Neural progenitor cell (in vitro differentiated cells): ENCODE data around the gene STRN4. TPM values are rescaled to one million over a fixed set of nuclear protein-coding genes. Genes with fewer than 3 reads are reported as not detected.
A peak's percentile ranks its signal among the peaks of the same experiment; 100 is the strongest.

Source experiments
- DNase-seq: peaks from one replicate; pipeline ENCODE4 v3.0.0-alpha.2; 2016; ENCODE audit warnings: low spot score
- H2AFZ ChIP-seq: fragments of 200-600 bp; sonication (generic); replicated peaks from 2 replicates; pipeline ENCODE4 v1.6.1; 2016; ENCODE audit warnings: antibody characterized with exemption
- H3F3A ChIP-seq: fragments of 200-600 bp; sonication (generic); 2 replicates; pipeline ENCODE4 v1.6.1; 2016; ENCODE audit warnings: antibody characterized with exemption, low read depth
- H3K27ac ChIP-seq: fragments of 200-600 bp; sonication (generic); 2 replicates; pipeline ENCODE4 v1.5.1; 2016; ENCODE audit warnings: mild to moderate bottlenecking
- H3K27me3 ChIP-seq: fragments of 200-600 bp; sonication (generic); 2 replicates; pipeline ENCODE4 v1.6.1; 2016; ENCODE audit warnings: mild to moderate bottlenecking, moderate library complexity
- H3K36me3 ChIP-seq: fragments of 200-600 bp; sonication (generic); 2 replicates; pipeline ENCODE4 v1.5.1; 2016
- H3K4me1 ChIP-seq: fragments of 200-600 bp; sonication (generic); 2 replicates; pipeline ENCODE4 v1.6.1; 2016; ENCODE audit warnings: mixed run types
- H3K4me2 ChIP-seq: fragments of 200-600 bp; sonication (generic); 2 replicates; pipeline ENCODE4 v1.6.1; 2016
- H3K4me3 ChIP-seq: fragments of 200-600 bp; sonication (generic); 2 replicates; pipeline ENCODE4 v1.5.1; 2016
- H3K79me2 ChIP-seq: fragments of 200-600 bp; sonication (generic); 2 replicates; pipeline ENCODE4 v1.6.1; 2016; ENCODE audit warnings: low read depth
- H3K9ac ChIP-seq: fragments of 200-600 bp; sonication (generic); 2 replicates; pipeline ENCODE4 v1.6.1; 2016
- H3K9me3 ChIP-seq: fragments of 200-600 bp; sonication (generic); 2 replicates; pipeline ENCODE4 v1.5.1; 2016; ENCODE audit warnings: low read depth
- H4K20me1 ChIP-seq: fragments of 200-600 bp; sonication (generic); 2 replicates; pipeline ENCODE4 v1.6.1; 2016; ENCODE audit warnings: low read depth
- H3K27ac Mint-ChIP-seq: 3 replicates; pipeline ENCODE4 v1.8.0; 2021; ENCODE audit warnings: mixed read lengths
- H3K27me3 Mint-ChIP-seq: 2 replicates; pipeline ENCODE4 v1.8.0; 2022; ENCODE audit warnings: low read depth, mild to moderate bottlenecking, inconsistent platforms, moderate library complexity, mixed read lengths; ENCODE audit not compliant: insufficient read depth
- H3K36me3 Mint-ChIP-seq: 3 replicates; pipeline ENCODE4 v1.8.0; 2021; ENCODE audit warnings: mixed read lengths
- H3K4me1 Mint-ChIP-seq: 3 replicates; pipeline ENCODE4 v1.8.0; 2021; ENCODE audit warnings: mixed read lengths
- H3K4me3 Mint-ChIP-seq: 3 replicates; pipeline ENCODE4 v1.8.0; 2021; ENCODE audit warnings: mild to moderate bottlenecking, moderate library complexity, mixed read lengths
- H3K9me3 Mint-ChIP-seq: 3 replicates; pipeline ENCODE4 v1.8.0; 2020; ENCODE audit warnings: mixed read lengths
- CTCF ChIP-seq: fragments of 200-600 bp; sonication (generic); IDR thresholded peaks from 2 replicates; pipeline ENCODE4 v1.5.1; 2017; ENCODE audit warnings: antibody characterized with exemption, mild to moderate bottlenecking
- EZH2 ChIP-seq: fragments of 200-600 bp; sonication (generic); IDR thresholded peaks from 2 replicates; pipeline ENCODE4 v1.6.1; 2017; ENCODE audit warnings: antibody characterized with exemption, mild to moderate bottlenecking, moderate library complexity
- EZH2phosphoT487 ChIP-seq: fragments of 200-600 bp; sonication (generic); IDR thresholded peaks from 2 replicates; pipeline ENCODE4 v1.6.1; 2017; ENCODE audit warnings: antibody characterized with exemption
- total RNA-seq: library from RNA; depleted of rRNA; stranded (reverse); fragments of >200 nt; gene quantifications from 2 replicates; pipeline ENCODE4 v1.2.3, GENCODE V29; 2015; ENCODE audit warnings: low replicate concordance

The STRN4 gene
- total RNA-seq, 1 donor from 2014 or later: 54.1 TPM

GRCh38 chr19:46766569-46767317 lies 20.5 kb upstream of the STRN4 start:
- Mint-ChIP-seq H3K9me3 (no peaks in the 10 kb centered on the region), H3K4me3 (no peak overlapping the region), H3K36me3 (peaks cover 1% of the 10 kb centered on the region), H3K4me1 (peaks cover 12% of the 10 kb centered on the region), H3K27me3 (peaks cover 2% of the 10 kb centered on the region), H3K27ac (no peak overlapping the region)
- H3K9ac ChIP-seq: no peak overlapping the region
- no peak overlapping the region for H2AFZ ChIP-seq
- no peaks in the 10 kb centered on the region for H3K36me3 ChIP-seq
- no peaks in the 10 kb centered on the region for H3K27me3 ChIP-seq
- H3K27ac ChIP-seq: no peak overlapping the region
- no peaks in the 10 kb centered on the region for H3K79me2 ChIP-seq
- TF ChIP-seq CTCF (peak; percentile 78), EZH2phosphoT487 (no peak)
- peaks cover 7% of the 10 kb centered on the region for H3F3A ChIP-seq
- peak; percentile 69 for DNase-seq
- no peak overlapping the region for H3K4me2 ChIP-seq
- no peaks in the 10 kb centered on the region for H3K4me1 ChIP-seq
- H3K4me3 ChIP-seq: no peak overlapping the region
- H4K20me1 ChIP-seq: no peaks in the 10 kb centered on the region
- H3K9me3 ChIP-seq: no peaks in the 10 kb centered on the region

DNA sequence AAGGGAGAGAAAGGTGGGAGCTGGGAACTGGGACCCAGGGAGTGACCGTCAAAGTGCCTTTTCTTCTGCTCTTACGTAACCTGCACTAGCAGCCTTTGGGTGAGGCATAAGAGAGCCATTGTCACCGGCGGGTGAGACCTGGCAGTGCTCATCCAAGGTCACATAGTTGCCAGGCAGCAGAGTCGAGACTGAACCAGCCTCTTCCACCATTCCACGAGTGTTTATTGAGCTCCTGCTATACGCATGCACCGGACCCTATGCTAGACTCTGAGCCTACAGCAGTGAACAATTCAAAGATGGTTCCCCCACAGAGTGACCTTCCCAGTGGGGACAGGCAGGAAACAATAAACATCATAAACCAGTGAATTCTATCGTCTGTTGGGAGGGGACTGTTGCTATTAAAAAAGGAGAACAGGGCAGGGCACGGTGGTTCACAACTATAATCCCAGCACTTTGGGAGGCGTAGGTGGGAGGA lies 18.6 kb upstream of the STRN4 start:
- H3K27me3 Mint-ChIP-seq: no peaks in the 10 kb centered on the region
- H3K36me3 Mint-ChIP-seq: no peaks in the 10 kb centered on the region
- H3K4me1 Mint-ChIP-seq: peaks cover 12% of the 10 kb centered on the region
- Histone ChIP-seq H3K36me3 (no peaks in the 10 kb centered on the region), H3F3A (peaks cover 7% of the 10 kb centered on the region), H3K27ac (no peak overlapping the region), H2AFZ (no peak overlapping the region), H3K9ac (no peak overlapping the region), H3K4me3 (no peak overlapping the region), H3K9me3 (no peaks in the 10 kb centered on the region), H3K4me1 (no peaks in the 10 kb centered on the region), H4K20me1 (no peaks in the 10 kb centered on the region), H3K4me2 (no peak overlapping the region), H3K79me2 (no peaks in the 10 kb centered on the region), H3K27me3 (no peaks in the 10 kb centered on the region)
- no peak overlapping the region for H3K27ac Mint-ChIP-seq
- no peak overlapping the region for H3K4me3 Mint-ChIP-seq
- TF ChIP-seq CTCF (no peak), EZH2phosphoT487 (no peak), EZH2 (no peak)
- no peaks in the 10 kb centered on the region for H3K9me3 Mint-ChIP-seq
- no peak for DNase-seq

GRCh38 chr19:46762245-46762890 lies 16.1 kb upstream of the STRN4 start:
- Histone ChIP-seq H3F3A (peaks cover 4% of the 10 kb centered on the region), H3K27me3 (no peaks in the 10 kb centered on the region), H2AFZ (no peak overlapping the region), H3K4me1 (no peaks in the 10 kb centered on the region), H3K36me3 (no peaks in the 10 kb centered on the region), H4K20me1 (peaks cover 7% of the 10 kb centered on the region), H3K9me3 (no peaks in the 10 kb centered on the region), H3K4me2 (no peak overlapping the region), H3K27ac (no peak overlapping the region), H3K79me2 (no peaks in the 10 kb centered on the region), H3K9ac (no peak overlapping the region), H3K4me3 (no peak overlapping the region)
- Mint-ChIP-seq H3K27me3 (peaks cover 6% of the 10 kb centered on the region), H3K27ac (no peak overlapping the region), H3K4me3 (no peak overlapping the region), H3K36me3 (no peaks in the 10 kb centered on the region), H3K4me1 (peaks cover 4% of the 10 kb centered on the region), H3K9me3 (no peaks in the 10 kb centered on the region)
- DNase-seq: no peak
- TF ChIP-seq CTCF (no peak), EZH2 (no peak), EZH2phosphoT487 (no peak)
